ENCODE results near the gene BHLHA15. TPM values are rescaled to one million over a fixed set of nuclear protein-coding genes. Genes with fewer than 3 reads are reported as not detected.

The BHLHA15 gene
- polyA plus RNA-seq, 1 of the 3 experiments (the other 2 are of a cell fraction), result 0.10 TPM

DNA sequence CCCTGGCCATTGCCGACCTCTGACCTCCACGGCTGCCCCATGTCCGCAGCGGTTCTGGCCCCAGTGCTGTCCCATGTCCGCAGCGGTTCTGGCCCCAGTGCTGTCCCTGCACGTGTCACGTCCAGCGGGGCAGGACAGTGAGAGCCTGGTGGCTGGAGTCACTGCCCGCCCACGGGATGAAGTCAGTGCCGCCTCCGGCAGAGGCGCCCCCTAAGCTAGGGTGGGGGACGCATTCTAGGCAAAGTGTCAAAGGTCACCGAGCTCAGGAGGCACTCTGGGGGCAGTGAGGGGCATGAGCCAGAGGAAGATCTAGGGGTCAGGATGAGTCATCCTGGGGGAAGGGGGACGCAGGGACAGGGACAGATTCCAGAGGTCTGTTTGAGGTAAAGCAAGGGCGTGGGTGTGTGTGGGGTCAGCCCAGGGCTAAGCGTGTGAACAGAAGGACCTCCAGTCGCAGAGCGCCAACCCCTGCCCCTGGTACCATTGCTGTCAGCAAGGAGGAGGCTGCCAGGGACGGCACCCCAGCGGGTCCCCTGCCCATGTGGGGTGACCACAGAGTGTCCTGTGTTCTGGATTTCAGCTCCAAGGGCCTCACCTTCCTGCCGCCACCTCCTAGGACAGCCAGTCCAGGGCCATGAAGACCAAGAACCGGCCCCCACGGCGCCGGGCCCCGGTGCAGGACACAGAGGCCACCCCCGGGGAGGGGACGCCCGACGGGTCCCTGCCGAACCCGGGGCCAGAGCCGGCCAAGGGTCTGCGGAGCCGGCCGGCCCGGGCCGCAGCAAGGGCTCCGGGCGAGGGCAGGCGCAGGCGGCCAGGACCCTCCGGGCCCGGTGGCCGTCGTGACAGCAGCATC lies 665 bp downstream of the BHLHA15 start:
- TF ChIP-seq POLR2AphosphoS5 (IDR thresholded peaks at IDR 0.05; ENCODE audit: low read depth, low read length), result no peak
- TF ChIP-seq CTCF (IDR thresholded peaks at IDR 0.05), result no peak
- no peak for TF ChIP-seq CHD2 (IDR thresholded peaks at IDR 0.05; ENCODE audit: low read length, partially characterized antibody)
- TF ChIP-seq NRF1 (IDR thresholded peaks at IDR 0.05; ENCODE audit: low read depth, low read length), result no peak
- no peak for TF ChIP-seq EP300 (IDR thresholded peaks at IDR 0.05; ENCODE audit: borderline replicate concordance in 1 of 2, low read depth in 1 of 2, low read length in 1 of 2)
- no peak for TF ChIP-seq FOXJ3 (CRISPR knock-in tag; IDR thresholded peaks at IDR 0.05)
- TF ChIP-seq, protein P1, sequence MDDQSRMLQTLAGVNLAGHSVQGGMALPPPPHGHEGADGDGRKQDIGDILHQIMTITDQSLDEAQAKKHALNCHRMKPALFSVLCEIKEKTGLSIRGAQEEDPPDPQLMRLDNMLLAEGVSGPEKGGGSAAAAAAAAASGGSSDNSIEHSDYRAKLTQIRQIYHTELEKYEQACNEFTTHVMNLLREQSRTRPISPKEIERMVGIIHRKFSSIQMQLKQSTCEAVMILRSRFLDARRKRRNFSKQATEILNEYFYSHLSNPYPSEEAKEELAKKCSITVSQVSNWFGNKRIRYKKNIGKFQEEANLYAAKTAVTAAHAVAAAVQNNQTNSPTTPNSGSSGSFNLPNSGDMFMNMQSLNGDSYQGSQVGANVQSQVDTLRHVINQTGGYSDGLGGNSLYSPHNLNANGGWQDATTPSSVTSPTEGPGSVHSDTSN (IDR thresholded peaks at IDR 0.05), result no peak
- no peak for TF ChIP-seq RFX5 (IDR thresholded peaks at IDR 0.05; ENCODE audit: low read length)
- no peak for TF ChIP-seq TEAD4 (IDR thresholded peaks at IDR 0.05; ENCODE audit: borderline replicate concordance, insufficient read depth)
- TF ChIP-seq, protein P2, sequence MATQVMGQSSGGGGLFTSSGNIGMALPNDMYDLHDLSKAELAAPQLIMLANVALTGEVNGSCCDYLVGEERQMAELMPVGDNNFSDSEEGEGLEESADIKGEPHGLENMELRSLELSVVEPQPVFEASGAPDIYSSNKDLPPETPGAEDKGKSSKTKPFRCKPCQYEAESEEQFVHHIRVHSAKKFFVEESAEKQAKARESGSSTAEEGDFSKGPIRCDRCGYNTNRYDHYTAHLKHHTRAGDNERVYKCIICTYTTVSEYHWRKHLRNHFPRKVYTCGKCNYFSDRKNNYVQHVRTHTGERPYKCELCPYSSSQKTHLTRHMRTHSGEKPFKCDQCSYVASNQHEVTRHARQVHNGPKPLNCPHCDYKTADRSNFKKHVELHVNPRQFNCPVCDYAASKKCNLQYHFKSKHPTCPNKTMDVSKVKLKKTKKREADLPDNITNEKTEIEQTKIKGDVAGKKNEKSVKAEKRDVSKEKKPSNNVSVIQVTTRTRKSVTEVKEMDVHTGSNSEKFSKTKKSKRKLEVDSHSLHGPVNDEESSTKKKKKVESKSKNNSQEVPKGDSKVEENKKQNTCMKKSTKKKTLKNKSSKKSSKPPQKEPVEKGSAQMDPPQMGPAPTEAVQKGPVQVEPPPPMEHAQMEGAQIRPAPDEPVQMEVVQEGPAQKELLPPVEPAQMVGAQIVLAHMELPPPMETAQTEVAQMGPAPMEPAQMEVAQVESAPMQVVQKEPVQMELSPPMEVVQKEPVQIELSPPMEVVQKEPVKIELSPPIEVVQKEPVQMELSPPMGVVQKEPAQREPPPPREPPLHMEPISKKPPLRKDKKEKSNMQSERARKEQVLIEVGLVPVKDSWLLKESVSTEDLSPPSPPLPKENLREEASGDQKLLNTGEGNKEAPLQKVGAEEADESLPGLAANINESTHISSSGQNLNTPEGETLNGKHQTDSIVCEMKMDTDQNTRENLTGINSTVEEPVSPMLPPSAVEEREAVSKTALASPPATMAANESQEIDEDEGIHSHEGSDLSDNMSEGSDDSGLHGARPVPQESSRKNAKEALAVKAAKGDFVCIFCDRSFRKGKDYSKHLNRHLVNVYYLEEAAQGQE (IDR thresholded peaks at IDR 0.05; ENCODE audit: low read depth, low read length), result no peak
- no peak for TF ChIP-seq GATA2 (CRISPR knock-in tag; IDR thresholded peaks at IDR 0.05)
- no peak for TF ChIP-seq EZH2phosphoT487 (IDR thresholded peaks at IDR 0.05; ENCODE audit: borderline replicate concordance, low read depth)
- TF ChIP-seq RAD21 (IDR thresholded peaks at IDR 0.05; ENCODE audit: low read length), result no peak
- TF ChIP-seq MXI1 (IDR thresholded peaks at IDR 0.05; ENCODE audit: low read depth, low read length), result no peak
- no peak for TF ChIP-seq SMC3 (IDR thresholded peaks at IDR 0.05; ENCODE audit: low read depth, low read length)
- no peak for TF ChIP-seq YY1 (IDR thresholded peaks at IDR 0.05; ENCODE audit: low read depth)
- no peak for TF ChIP-seq TAF1 (IDR thresholded peaks at IDR 0.05; ENCODE audit: borderline replicate concordance, low read depth, low read length)
- TF ChIP-seq IRF3 (IDR thresholded peaks at IDR 0.05; ENCODE audit: low read depth, low read length), result no peak
- TF ChIP-seq, protein P3, sequence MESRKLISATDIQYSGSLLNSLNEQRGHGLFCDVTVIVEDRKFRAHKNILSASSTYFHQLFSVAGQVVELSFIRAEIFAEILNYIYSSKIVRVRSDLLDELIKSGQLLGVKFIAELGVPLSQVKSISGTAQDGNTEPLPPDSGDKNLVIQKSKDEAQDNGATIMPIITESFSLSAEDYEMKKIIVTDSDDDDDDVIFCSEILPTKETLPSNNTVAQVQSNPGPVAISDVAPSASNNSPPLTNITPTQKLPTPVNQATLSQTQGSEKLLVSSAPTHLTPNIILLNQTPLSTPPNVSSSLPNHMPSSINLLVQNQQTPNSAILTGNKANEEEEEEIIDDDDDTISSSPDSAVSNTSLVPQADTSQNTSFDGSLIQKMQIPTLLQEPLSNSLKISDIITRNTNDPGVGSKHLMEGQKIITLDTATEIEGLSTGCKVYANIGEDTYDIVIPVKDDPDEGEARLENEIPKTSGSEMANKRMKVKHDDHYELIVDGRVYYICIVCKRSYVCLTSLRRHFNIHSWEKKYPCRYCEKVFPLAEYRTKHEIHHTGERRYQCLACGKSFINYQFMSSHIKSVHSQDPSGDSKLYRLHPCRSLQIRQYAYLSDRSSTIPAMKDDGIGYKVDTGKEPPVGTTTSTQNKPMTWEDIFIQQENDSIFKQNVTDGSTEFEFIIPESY (IDR thresholded peaks at IDR 0.05; ENCODE audit: borderline replicate concordance, low read depth), result no peak
- no peak for TF ChIP-seq MAX (IDR thresholded peaks at IDR 0.05; ENCODE audit: low read depth)
- peak; percentile 60 for DNase-seq

More for the DNA sequence above, 665 bp downstream of the BHLHA15 start:
- no peak overlapping the region for H3K9ac ChIP-seq
- H3K9me3 ChIP-seq, result no peaks in the 10 kb centered on the region
- H3K27me3 ChIP-seq (ENCODE audit: insufficient read depth), result no peaks in the 10 kb centered on the region
- no peak overlapping the region for H2AFZ ChIP-seq (ENCODE audit: low read depth)
- WGBS (ENCODE audit: low lambda C conversion rate), result 88% methylated on average over 35 of the region's 49 CpGs
- peaks cover 0 to 3% of the 10 kb centered on the region in 2 experiments; a peak in 1 of 4 replicates for H3K4me1 ChIP-seq (ENCODE audit: control insufficient read depth in 1 of 2, insufficient read depth in 2 of 2, low read depth in 1 of 2, low read length in 1 of 2)
- peak overlapping the region; percentile 59; the same call in 1 of the 2 replicates for H3K4me2 ChIP-seq
- CTCF ChIA-PET, result interaction anchor here (1.0 to 3.4 kb wide), 3 partner anchors 43 to 191 kb away, joined by 3 to 20 read pairs (median 3); no protein-coding TSS in a partner anchor
- POLR2A ChIA-PET, result no interaction called here
- no peaks in the 10 kb centered on the region for H3K9me2 ChIP-seq
- H3K27ac ChIP-seq (ENCODE audit: low read depth in 2 of 2, low read length in 1 of 2), result no peak overlapping the region
- peaks cover 0 to 8% of the 10 kb centered on the region in 2 experiments for H3K36me3 ChIP-seq (replicated peaks in 1 of 2; ENCODE audit: control insufficient read depth in 1 of 2, insufficient read depth in 2 of 2, low read length in 1 of 2)
- no peaks in the 10 kb centered on the region for H3K79me2 ChIP-seq (ENCODE audit: insufficient read depth)
- no peaks in the 10 kb centered on the region for H4K20me1 ChIP-seq (ENCODE audit: insufficient read depth)
- H3K4me3 ChIP-seq (ENCODE audit: low read depth in 2 of 2, low read length in 1 of 2), result peak overlapping the region; percentile 12 to 41; a peak in 2 of 4 replicates
- H3F3A ChIP-seq (replicated peaks; ENCODE audit: insufficient read depth), result no peaks in the 10 kb centered on the region

All from SK-N-SH (cell line).